AG09309 (cell line): ENCODE measurements around the gene TARM1.

ENCODE experiments used
- DNase-seq: peaks from one replicate; pipeline ENCODE4 v3.0.0-alpha.2; 2010; ENCODE audit warnings: low read depth
- H3K4me3 ChIP-seq: 2 replicates; pipeline ENCODE4 v1.5.1; 2011; ENCODE audit warnings: mild to moderate bottlenecking, low read depth, low read length, moderate library complexity; ENCODE audit not compliant: control insufficient read depth
- TF ChIP-seq, protein P1 (sequence below): IDR thresholded peaks from 2 replicates; pipeline ENCODE4 v1.5.1; 2011; ENCODE audit warnings: mild to moderate bottlenecking, low read depth, low read length, inconsistent platforms; ENCODE audit not compliant: insufficient read depth, control insufficient read depth; ENCODE audit errors: missing control alignments

TARM1 gene

DNA sequence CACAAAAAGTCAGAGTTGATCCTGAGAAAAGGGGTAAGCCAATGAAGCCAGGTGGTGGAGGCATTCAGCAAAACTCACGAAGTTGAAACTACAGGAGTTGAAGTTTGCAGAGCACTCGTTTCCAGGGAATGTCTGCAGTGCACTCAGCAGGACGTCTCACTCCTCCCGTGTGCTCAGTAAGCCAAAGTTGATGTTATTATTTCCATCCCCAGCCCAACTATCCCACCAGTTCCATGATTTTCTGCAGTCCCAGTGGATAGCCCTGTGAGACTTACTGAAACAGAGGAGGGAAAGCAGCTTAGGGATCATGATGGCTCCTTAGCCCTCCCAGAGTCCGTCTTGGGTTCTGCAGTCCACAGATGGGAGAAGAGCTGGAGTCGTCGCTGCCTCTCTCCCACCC lies at the start of gene TARM1:
Gene TARM1, minus strand, starts transcription at position 334 of the 400 bp plus-strand sequence. Its CDS starts 25 bp downstream, at position 309.
- H3K4me3 ChIP-seq, result no peak within 1 kb of the TSS
- no peak for DNase-seq

DNA sequence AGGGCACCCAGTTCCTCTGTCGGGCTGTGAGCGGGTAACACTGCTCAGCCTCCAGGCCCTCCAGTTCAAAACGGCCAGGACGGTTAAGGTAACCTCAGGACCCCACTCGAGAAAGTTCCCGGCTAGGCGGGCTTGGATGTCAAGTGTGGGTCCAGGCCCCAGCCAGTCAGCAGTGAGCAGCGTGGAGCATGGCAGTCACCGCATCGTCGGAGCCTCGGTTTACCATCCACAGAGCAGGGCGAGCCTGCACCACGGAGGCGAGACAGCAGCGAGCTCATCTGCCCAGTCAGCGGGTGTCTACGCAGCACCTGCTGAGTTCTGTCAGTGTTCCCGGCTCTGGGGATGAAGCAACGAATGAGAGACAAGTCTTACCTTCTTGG lies 48.4 kb upstream of the TARM1 start:
- TF ChIP-seq, protein P1, sequence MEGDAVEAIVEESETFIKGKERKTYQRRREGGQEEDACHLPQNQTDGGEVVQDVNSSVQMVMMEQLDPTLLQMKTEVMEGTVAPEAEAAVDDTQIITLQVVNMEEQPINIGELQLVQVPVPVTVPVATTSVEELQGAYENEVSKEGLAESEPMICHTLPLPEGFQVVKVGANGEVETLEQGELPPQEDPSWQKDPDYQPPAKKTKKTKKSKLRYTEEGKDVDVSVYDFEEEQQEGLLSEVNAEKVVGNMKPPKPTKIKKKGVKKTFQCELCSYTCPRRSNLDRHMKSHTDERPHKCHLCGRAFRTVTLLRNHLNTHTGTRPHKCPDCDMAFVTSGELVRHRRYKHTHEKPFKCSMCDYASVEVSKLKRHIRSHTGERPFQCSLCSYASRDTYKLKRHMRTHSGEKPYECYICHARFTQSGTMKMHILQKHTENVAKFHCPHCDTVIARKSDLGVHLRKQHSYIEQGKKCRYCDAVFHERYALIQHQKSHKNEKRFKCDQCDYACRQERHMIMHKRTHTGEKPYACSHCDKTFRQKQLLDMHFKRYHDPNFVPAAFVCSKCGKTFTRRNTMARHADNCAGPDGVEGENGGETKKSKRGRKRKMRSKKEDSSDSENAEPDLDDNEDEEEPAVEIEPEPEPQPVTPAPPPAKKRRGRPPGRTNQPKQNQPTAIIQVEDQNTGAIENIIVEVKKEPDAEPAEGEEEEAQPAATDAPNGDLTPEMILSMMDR, result no peak
- no peak overlapping the region for H3K4me3 ChIP-seq
- no peak for DNase-seq

More for the DNA sequence above, at the start of gene TARM1:
- TF ChIP-seq, protein P1, result no peak

DNA sequence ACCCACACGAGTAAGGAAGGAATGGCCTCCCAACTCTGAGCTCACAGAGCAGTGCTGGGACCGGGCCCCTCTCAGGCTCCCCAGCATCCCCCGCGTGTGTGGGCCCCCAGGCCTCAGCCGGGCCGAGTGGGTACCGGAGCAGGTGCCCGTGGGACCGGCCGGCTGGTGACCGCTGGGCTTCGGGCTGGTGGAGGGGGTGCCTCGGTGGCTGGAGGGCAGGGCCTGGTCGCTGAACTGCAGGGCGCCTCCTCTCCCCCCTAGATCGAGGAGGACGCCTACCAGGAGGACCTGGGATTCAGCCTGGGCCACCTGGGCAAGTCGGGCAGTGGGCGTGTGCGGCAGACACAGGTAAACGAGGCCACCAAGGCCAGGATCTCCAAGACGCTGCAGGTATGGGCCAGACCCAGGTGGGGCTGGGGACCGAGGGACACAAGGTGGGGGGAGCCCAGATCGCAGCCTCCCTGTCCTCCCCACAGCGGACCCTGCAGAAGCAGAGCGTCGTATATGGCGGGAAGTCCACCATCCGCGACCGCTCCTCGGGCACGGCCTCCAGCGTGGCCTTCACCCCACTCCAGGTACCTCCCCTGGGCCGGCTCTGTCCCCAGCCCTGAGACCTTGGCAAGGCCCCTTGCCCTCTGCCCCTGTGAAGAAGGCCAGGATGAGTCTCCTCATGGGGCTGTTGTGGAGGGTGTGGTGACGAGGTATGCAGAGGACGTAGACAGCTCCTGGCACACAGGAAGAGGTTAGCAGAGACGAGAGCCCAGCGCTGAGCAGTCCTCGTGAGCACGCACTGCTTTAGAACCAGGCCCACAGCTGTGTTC lies 47.8 kb upstream of the TARM1 start:
- TF ChIP-seq, protein P1, result no peak
- DNase-seq, result no peak

DNA sequence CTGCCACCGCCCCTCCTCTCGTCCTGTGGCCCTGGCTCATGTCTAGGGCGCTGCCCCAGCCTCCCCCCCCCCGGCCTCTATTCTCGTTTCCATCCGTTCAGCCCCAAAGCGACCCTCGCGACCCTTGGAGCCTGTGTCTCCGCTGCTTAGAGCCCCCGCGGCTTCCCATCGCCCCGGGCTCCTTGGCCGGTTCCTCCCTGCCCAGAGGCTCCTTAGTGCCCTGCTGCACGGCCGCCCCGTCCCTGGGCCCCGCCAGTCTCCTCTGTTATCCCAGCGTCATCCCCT lies 47.2 kb upstream of the TARM1 start:
- no peak for DNase-seq
- TF ChIP-seq, protein P1, result no peak

More for the DNA sequence above, 47.8 kb upstream of the TARM1 start:
- no peak overlapping the region for H3K4me3 ChIP-seq

DNA sequence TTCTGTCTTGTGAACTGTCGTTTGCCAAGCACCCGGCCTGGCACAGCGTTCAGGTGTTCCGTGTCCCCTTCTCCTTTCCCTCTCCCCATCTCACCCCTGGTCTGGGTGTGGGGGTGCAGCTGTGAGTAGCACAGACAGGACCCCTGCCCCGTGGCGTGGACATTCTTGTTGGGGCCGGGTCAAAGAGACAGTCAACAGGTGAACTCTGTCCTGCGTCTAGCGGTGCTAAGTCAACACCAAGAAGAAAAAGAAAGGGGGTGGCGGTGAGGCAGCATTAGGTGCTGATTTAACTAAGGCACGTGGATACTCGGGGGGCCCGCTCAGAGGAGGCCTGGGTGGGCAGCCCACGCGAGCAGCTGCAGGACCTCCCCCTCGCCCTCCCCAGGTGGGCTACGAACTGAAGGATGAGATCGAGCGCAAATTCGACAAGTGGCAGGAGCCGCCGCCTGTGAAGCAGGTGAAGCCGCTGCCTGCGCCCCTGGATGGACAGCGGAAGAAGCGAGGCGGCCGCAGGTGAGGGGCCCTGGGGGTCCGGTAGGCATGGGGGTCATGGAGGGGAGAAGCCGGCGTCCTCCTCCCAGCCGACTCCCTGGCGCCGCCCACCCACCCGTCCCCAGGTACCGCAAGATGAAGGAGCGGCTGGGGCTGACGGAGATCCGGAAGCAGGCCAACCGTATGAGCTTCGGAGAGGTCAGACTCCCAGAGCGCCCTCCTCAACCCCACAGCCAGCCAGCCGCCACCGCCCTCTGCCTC lies 46.7 kb upstream of the TARM1 start:
- TF ChIP-seq, protein P1, result no peak
- no peak for DNase-seq
- no peak overlapping the region for H3K4me3 ChIP-seq

More for the DNA sequence above, 47.2 kb upstream of the TARM1 start:
- H3K4me3 ChIP-seq, result no peak overlapping the region

DNA sequence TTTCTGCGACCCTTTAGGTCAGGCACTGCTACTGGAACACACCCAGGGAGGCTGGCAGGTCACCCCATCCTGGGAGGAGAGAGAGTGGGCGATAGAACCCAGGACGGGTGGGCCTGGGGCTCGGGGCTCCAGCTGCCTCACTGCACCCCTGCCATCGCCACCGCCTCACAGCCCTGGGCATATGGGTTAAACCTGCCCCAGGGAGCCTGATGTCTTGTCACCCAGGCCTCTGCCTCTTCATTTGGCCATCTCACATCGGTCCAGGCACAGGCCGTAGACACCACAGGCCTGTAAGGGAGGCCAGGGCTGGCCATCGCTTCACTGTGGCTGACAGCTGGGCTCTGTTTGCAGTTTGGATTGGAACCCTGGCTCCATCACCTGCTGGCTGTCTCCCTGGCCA lies 44.5 kb upstream of the TARM1 start:
- TF ChIP-seq, protein P1, result no peak
- no peak for DNase-seq
- H3K4me3 ChIP-seq, result no peak overlapping the region
